IMR-90 (cell line): ENCODE data around the gene ABCG4. TPM values are rescaled to one million over a fixed set of nuclear protein-coding genes. Genes with fewer than 3 reads are reported as not detected.

Source experiments
- FOS ChIP-seq: fragments of 150-350 bp; IDR thresholded peaks from 2 replicates; pipeline ENCODE4 v1.6.1; 2016; ENCODE audit warnings: low read depth, low read length
- MAZ ChIP-seq: IDR thresholded peaks from 2 replicates; pipeline ENCODE4 v1.6.1; 2012; ENCODE audit warnings: low read depth, mild to moderate bottlenecking, low read length, improper control_type of control experiment, moderate library complexity, borderline replicate concordance
- RCOR1 ChIP-seq: IDR thresholded peaks from 2 replicates; pipeline ENCODE4 v1.6.1; 2012; ENCODE audit warnings: mild to moderate bottlenecking, low read length, improper control_type of control experiment; ENCODE audit not compliant: insufficient replicate concordance
- RFX5 ChIP-seq: IDR thresholded peaks from 2 replicates; pipeline ENCODE4 v1.8.0; 2012; ENCODE audit warnings: low read depth, mild to moderate bottlenecking, low read length, moderate library complexity
- polyA plus RNA-seq, 3 experiments: library from polyadenylated mRNA; depleted of rRNA; stranded (reverse); fragments of >200 nt; gene quantifications; 2 replicates each; pipeline ENCODE4 v1.2.3, GENCODE V29; 2012; ENCODE audit warnings: low replicate concordance in 1 of 3
- total RNA-seq: library from RNA; depleted of rRNA; stranded (reverse); fragments of >200 nt; gene quantifications from 2 replicates; pipeline ENCODE4 v1.2.3, GENCODE V29; 2012

ABCG4 gene
- total and polyA plus RNA-seq, 2 of the 4 experiments (the other 2 are of a cell fraction), result under 0.01 to 0.26 TPM

- TF ChIP-seq RFX5 (no peak), FOS (no peak), MAZ (peak; percentile 94), RCOR1 (no peak)
Measured at GRCh38 chr11:119205574-119206510, 57.0 kb downstream of the ABCG4 start, which contains the start of gene CBL (continued).
